SU-DHL-6 (cell line): ENCODE results near the gene GDF2.

Source experiments
- H2AFZ ChIP-seq: fragments of 200-600 bp; sonication (generic); 2 replicates; pipeline ENCODE4 v1.6.1; 2014; ENCODE audit warnings: low read depth, mild to moderate bottlenecking, moderate library complexity, mixed read lengths, antibody characterized with exemption, low read length; ENCODE audit not compliant: severe bottlenecking
- H3F3A ChIP-seq: fragments of 200-600 bp; shearing (Covaris generic); 2 replicates; pipeline ENCODE4 v1.6.0; 2016; ENCODE audit warnings: antibody characterized with exemption, mild to moderate bottlenecking; ENCODE audit not compliant: insufficient read depth
- H3K27ac ChIP-seq: fragments of 200-600 bp; sonication (generic); 2 replicates; pipeline ENCODE4 v1.5.1; 2016; ENCODE audit warnings: low read depth, mild to moderate bottlenecking, low read length, moderate library complexity, mixed read lengths
- H3K27me3 ChIP-seq: fragments of 200-600 bp; sonication (generic), shearing (Covaris generic); 2 replicates; pipeline ENCODE4 v1.6.0; 2014; ENCODE audit warnings: mild to moderate bottlenecking, low read length
- H3K36me3 ChIP-seq: fragments of 200-600 bp; sonication (generic); 2 replicates; pipeline ENCODE4 v1.6.1; 2014; ENCODE audit warnings: mild to moderate bottlenecking, low read length, mixed read lengths
- H3K4me2 ChIP-seq: fragments of 300-600, 200-600 bp; shearing (Covaris generic), sonication (generic); 2 replicates; pipeline ENCODE4 v1.6.0; 2014; ENCODE audit warnings: low read length, low read depth, mild to moderate bottlenecking; ENCODE audit not compliant: poor library complexity, severe bottlenecking
- H3K4me3 ChIP-seq: fragments of 200-600 bp; sonication (generic); 2 replicates; pipeline ENCODE4 v1.5.1; 2014; ENCODE audit warnings: antibody characterized with exemption, low read length, mild to moderate bottlenecking, mixed read lengths; ENCODE audit not compliant: insufficient read depth, poor library complexity, severe bottlenecking
- H3K79me2 ChIP-seq: fragments of 200-600 bp; sonication (generic); 2 replicates; pipeline ENCODE4 v1.6.1; 2014; ENCODE audit warnings: mild to moderate bottlenecking, low read length, moderate library complexity; ENCODE audit not compliant: insufficient read depth
- H3K9ac ChIP-seq: fragments of 200-600 bp; sonication (generic); 2 replicates; pipeline ENCODE4 v1.7.0; 2014; ENCODE audit warnings: mild to moderate bottlenecking, low read length
- H3K9me2 ChIP-seq: fragments of 200-600 bp; sonication (generic); replicated peaks from 2 replicates; pipeline ENCODE4 v1.6.1; 2014; ENCODE audit warnings: low read length; ENCODE audit not compliant: insufficient read depth
- H3K9me3 ChIP-seq: fragments of 200-600 bp; sonication (generic); 2 replicates; pipeline ENCODE4 v1.6.1; 2014; ENCODE audit warnings: low read length, mixed read lengths; ENCODE audit not compliant: insufficient read depth
- H4K20me1 ChIP-seq: fragments of 200-600 bp; sonication (generic); 2 replicates; pipeline ENCODE4 v1.6.1; 2014; ENCODE audit warnings: low read depth, mild to moderate bottlenecking, antibody characterized with exemption, low read length, moderate library complexity, mixed read lengths
- EZH2phosphoT487 ChIP-seq: fragments of 200-600 bp; sonication (generic), shearing (Covaris generic); conservative IDR thresholded peaks from 2 replicates; pipeline ENCODE4 v1.6.1; 2018; ENCODE audit warnings: mild to moderate bottlenecking, antibody characterized with exemption, low read length, moderate library complexity, mixed read lengths
- TF ChIP-seq, protein P1 (sequence below): fragments of 200-600 bp; sonication (generic); IDR thresholded peaks from one replicate; pipeline ENCODE4 v1.5.1; 2017; ENCODE audit warnings: antibody characterized with exemption, mild to moderate bottlenecking, low read length, moderate library complexity; ENCODE audit not compliant: insufficient read depth, poor library complexity, severe bottlenecking

GDF2 gene

GRCh38 chr10:47363781-47364180 is 41.5 kb downstream of the GDF2 start:
- no peaks in the 10 kb centered on the region for H4K20me1 ChIP-seq
- no peaks in the 10 kb centered on the region for H3K27me3 ChIP-seq
- no peak overlapping the region for H3K27ac ChIP-seq
- no peaks in the 10 kb centered on the region for H3F3A ChIP-seq
- no peaks in the 10 kb centered on the region for H3K9me3 ChIP-seq
- no peaks in the 10 kb centered on the region for H3K36me3 ChIP-seq
- no peak overlapping the region for H3K4me3 ChIP-seq
- no peak overlapping the region for H3K4me2 ChIP-seq
- H3K9me2 ChIP-seq = no peaks in the 10 kb centered on the region
- no peaks in the 10 kb centered on the region for H3K79me2 ChIP-seq
- H3K9ac ChIP-seq = no peak overlapping the region
- no peak overlapping the region for H2AFZ ChIP-seq
- TF ChIP-seq, protein P1, sequence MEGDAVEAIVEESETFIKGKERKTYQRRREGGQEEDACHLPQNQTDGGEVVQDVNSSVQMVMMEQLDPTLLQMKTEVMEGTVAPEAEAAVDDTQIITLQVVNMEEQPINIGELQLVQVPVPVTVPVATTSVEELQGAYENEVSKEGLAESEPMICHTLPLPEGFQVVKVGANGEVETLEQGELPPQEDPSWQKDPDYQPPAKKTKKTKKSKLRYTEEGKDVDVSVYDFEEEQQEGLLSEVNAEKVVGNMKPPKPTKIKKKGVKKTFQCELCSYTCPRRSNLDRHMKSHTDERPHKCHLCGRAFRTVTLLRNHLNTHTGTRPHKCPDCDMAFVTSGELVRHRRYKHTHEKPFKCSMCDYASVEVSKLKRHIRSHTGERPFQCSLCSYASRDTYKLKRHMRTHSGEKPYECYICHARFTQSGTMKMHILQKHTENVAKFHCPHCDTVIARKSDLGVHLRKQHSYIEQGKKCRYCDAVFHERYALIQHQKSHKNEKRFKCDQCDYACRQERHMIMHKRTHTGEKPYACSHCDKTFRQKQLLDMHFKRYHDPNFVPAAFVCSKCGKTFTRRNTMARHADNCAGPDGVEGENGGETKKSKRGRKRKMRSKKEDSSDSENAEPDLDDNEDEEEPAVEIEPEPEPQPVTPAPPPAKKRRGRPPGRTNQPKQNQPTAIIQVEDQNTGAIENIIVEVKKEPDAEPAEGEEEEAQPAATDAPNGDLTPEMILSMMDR = no peak
- TF ChIP-seq EZH2phosphoT487 = no peak

DNA sequence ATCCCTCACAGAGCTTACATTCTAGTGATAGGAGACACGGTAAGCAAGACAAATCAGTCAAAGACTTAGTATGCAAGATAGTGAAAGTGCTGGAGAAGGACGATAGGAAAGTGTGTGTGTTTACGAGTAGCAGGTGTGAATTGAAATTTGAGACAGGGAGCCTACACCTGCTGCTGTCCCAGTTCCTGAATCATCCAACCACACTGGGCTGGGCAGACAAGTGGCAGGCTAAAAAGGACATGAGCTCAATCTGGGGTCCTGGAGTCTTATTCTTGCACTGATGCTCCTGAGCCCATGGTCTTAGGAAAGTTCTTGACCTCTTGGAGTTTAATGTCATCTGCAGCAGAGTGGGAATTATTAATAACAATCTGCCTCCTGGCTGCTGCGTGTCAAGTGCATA is 42.1 kb downstream of the GDF2 start:
- no peaks in the 10 kb centered on the region for H3K9me2 ChIP-seq
- H3K9ac ChIP-seq = no peak overlapping the region
- H3K9me3 ChIP-seq = no peaks in the 10 kb centered on the region
- H4K20me1 ChIP-seq = no peaks in the 10 kb centered on the region
- H3K36me3 ChIP-seq = no peaks in the 10 kb centered on the region
- TF ChIP-seq, protein P1 = no peak
- TF ChIP-seq EZH2phosphoT487 = no peak
- no peak overlapping the region for H3K27ac ChIP-seq
- no peaks in the 10 kb centered on the region for H3K27me3 ChIP-seq
- no peak overlapping the region for H3K4me3 ChIP-seq
- no peak overlapping the region for H3K4me2 ChIP-seq
- no peak overlapping the region for H2AFZ ChIP-seq
- no peaks in the 10 kb centered on the region for H3F3A ChIP-seq
- H3K79me2 ChIP-seq = no peaks in the 10 kb centered on the region

DNA sequence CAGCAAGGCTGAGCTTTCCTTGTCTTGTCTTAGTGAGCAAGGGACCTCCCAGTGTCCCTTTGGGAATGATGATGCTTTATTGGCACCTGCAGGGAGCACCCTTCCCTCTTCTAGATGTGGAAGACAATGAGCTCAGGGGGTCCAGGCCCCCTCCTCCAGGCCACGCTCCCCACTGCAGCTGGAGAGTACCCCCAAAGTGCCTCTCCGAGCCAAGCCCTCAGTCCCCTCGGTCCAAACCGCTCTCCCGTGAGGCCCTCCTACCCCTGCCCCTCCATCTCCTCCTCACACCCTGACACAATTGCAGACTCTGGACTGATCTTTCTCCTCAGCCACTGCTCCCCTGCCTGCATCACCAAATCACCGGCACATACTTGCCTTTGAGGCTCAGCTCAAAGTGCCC is 42.7 kb downstream of the GDF2 start:
- H3K9me2 ChIP-seq = no peaks in the 10 kb centered on the region
- H3K4me2 ChIP-seq = no peak overlapping the region
- no peaks in the 10 kb centered on the region for H3K9me3 ChIP-seq
- H3K79me2 ChIP-seq = no peaks in the 10 kb centered on the region
- no peaks in the 10 kb centered on the region for H3K27me3 ChIP-seq
- H3K4me3 ChIP-seq = no peak overlapping the region
- TF ChIP-seq, protein P1 = no peak
- TF ChIP-seq EZH2phosphoT487 = no peak
- no peaks in the 10 kb centered on the region for H3F3A ChIP-seq
- H3K36me3 ChIP-seq = no peaks in the 10 kb centered on the region
- no peaks in the 10 kb centered on the region for H4K20me1 ChIP-seq
- no peak overlapping the region for H3K27ac ChIP-seq
- no peak overlapping the region for H3K9ac ChIP-seq
- no peak overlapping the region for H2AFZ ChIP-seq
